Neural crest cell (in vitro differentiated cells): ENCODE results near the gene HPS1. TPM values are rescaled to one million over a fixed set of nuclear protein-coding genes. Genes with fewer than 3 reads are reported as not detected.

Source experiments
- DNase-seq: peaks from one replicate; pipeline ENCODE4 v3.0.0; 2021; ENCODE audit warnings: low read depth, mixed read lengths, low spot score
- H3K27ac Mint-ChIP-seq: one replicate; pipeline ENCODE4 v1.8.0; 2021; ENCODE audit warnings: mild to moderate bottlenecking, mixed read lengths; ENCODE audit not compliant: unreplicated experiment
- H3K27me3 Mint-ChIP-seq: 2 replicates; pipeline ENCODE4 v1.8.0; 2021; ENCODE audit warnings: low read depth, mild to moderate bottlenecking, mixed read lengths
- H3K36me3 Mint-ChIP-seq: 2 replicates; pipeline ENCODE4 v1.8.0; 2021; ENCODE audit warnings: low read depth, mild to moderate bottlenecking, mixed read lengths
- H3K4me1 Mint-ChIP-seq: 2 replicates; pipeline ENCODE4 v1.8.0; 2021; ENCODE audit warnings: mixed read lengths
- H3K4me3 Mint-ChIP-seq: one replicate; pipeline ENCODE4 v1.8.0; 2021; ENCODE audit warnings: mild to moderate bottlenecking, mixed read lengths
- H3K9me3 Mint-ChIP-seq: 2 replicates; pipeline ENCODE4 v1.8.0; 2021; ENCODE audit warnings: mixed read lengths
- CTCF ChIP-seq: fragments of 200-600 bp; sonication (generic); conservative IDR thresholded peaks from 2 replicates; pipeline ENCODE4 v1.5.0; 2021; ENCODE audit warnings: antibody characterized with exemption, mild to moderate bottlenecking
- total RNA-seq: library from RNA; stranded (reverse); gene quantifications from 2 replicates; pipeline ENCODE4 v1.2.1, GENCODE V29; 2021

HPS1 gene
- total RNA-seq, 1 donor from 2014 or later, result 46.9 TPM

GRCh38 chr10:98449287-98449686 is 2.6 kb upstream of the HPS1 start:
- H3K9me3 Mint-ChIP-seq, result peaks cover 2% of the 10 kb centered on the region
- H3K4me1 Mint-ChIP-seq, result peaks cover 26% of the 10 kb centered on the region
- no peak overlapping the region for H3K27ac Mint-ChIP-seq
- no peak overlapping the region for H3K4me3 Mint-ChIP-seq
- TF ChIP-seq CTCF, result no peak
- no peak for DNase-seq
- peaks cover 6% of the 10 kb centered on the region for H3K36me3 Mint-ChIP-seq
- peaks cover 5% of the 10 kb centered on the region for H3K27me3 Mint-ChIP-seq

GRCh38 chr10:98446151-98446660 is 529 bp downstream of the HPS1 start:
- DNase-seq, result peak; percentile 20
- Mint-ChIP-seq H3K4me3 (peak overlapping the region; percentile 89), H3K4me1 (peaks cover 25% of the 10 kb centered on the region), H3K27me3 (peaks cover 5% of the 10 kb centered on the region), H3K9me3 (peaks cover 2% of the 10 kb centered on the region), H3K27ac (peak overlapping the region; percentile 50), H3K36me3 (peaks cover 19% of the 10 kb centered on the region)
- TF ChIP-seq CTCF, result no peak

GRCh38 chr10:98445200-98445812 is 1.4 kb downstream of the HPS1 start:
- Mint-ChIP-seq H3K9me3 (peaks cover 2% of the 10 kb centered on the region), H3K36me3 (peaks cover 21% of the 10 kb centered on the region), H3K27ac (no peak overlapping the region), H3K4me3 (peak overlapping the region; percentile 89), H3K4me1 (peaks cover 20% of the 10 kb centered on the region), H3K27me3 (peaks cover under 1% of the 10 kb centered on the region)
- DNase-seq, result no peak
- no peak for TF ChIP-seq CTCF

- Mint-ChIP-seq H3K36me3 (peaks cover 27% of the 10 kb centered on the region), H3K27ac (peak overlapping the region; percentile 67)
Observed at GRCh38 chr10:98444314-98445006, 2.3 kb downstream of the HPS1 start.

GRCh38 chr10:98438715-98439114 is 8.0 kb downstream of the HPS1 start:
- Mint-ChIP-seq H3K4me1 (peaks cover 4% of the 10 kb centered on the region), H3K36me3 (peaks cover 45% of the 10 kb centered on the region), H3K27ac (no peak overlapping the region), H3K9me3 (no peaks in the 10 kb centered on the region), H3K4me3 (no peak overlapping the region), H3K27me3 (no peaks in the 10 kb centered on the region)
- TF ChIP-seq CTCF, result no peak
- no peak for DNase-seq

More at GRCh38 chr10:98444314-98445006, 2.3 kb downstream of the HPS1 start:
- Mint-ChIP-seq H3K27me3 (no peaks in the 10 kb centered on the region), H3K4me1 (peaks cover 20% of the 10 kb centered on the region), H3K4me3 (peak overlapping the region; percentile 74), H3K9me3 (peaks cover 2% of the 10 kb centered on the region)
- no peak for TF ChIP-seq CTCF
- DNase-seq, result no peak
